ELF-1 (cell line): ENCODE results near the gene WDTC1.
A peak's percentile ranks its signal among the peaks of the same experiment; 100 is the strongest.

ENCODE experiments used
- DNase-seq: peaks from one replicate; pipeline ENCODE4 v3.0.0-alpha.2; 2016; ENCODE audit warnings: low read depth, low spot score

Gene WDTC1

GRCh38 chr1:27355683-27356082 is 121.3 kb downstream of the WDTC1 start:
- DNase-seq = no peak

DNA sequence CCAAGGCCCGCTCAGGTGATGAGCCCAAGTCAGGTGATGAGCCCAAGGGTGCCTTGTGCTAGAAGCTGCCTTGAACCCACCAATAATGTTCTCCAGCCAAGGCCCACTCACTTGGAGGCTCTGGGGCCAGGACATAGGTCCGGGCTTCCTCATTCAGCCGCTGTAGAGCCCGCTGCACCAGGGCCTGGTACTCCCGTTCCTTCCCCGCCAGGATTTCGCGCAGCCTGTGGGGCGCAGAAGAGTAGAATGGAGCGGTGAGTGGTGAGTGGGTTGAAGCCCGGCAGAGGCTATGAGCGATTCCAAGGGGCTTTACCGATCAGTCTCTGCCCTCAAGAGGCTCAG is 121.8 kb downstream of the WDTC1 start:
- DNase-seq = no peak

GRCh38 chr1:27356619-27357280 is 122.3 kb downstream of the WDTC1 start:
- DNase-seq = peak; percentile 53

GRCh38 chr1:27357281-27358037 is 123.0 kb downstream of the WDTC1 start:
- DNase-seq = peak; percentile 97
